Peyer's patch (tissue), 4 donors: ENCODE data around the gene LAMC2. TPM values are rescaled to one million over a fixed set of nuclear protein-coding genes. Genes with fewer than 3 reads are reported as not detected.
A peak's percentile ranks its signal among the peaks of the same experiment; 100 is the strongest.
"Not testable (repeated sequence)": the region's sequence is repeated elsewhere in the genome, so short reads cannot be mapped to it uniquely, and the experiment has no call there.

ENCODE experiments used
- DNase-seq, 3 donors: peaks; one replicate each; pipeline ENCODE4 v3.0.0-alpha.2; 2017 to 2019
- H3K27ac ChIP-seq, 4 donors: fragments of 200-600 bp; sonication (generic); one replicate each; pipeline ENCODE4 v1.5.1; 2016 to 2019
- H3K27me3 ChIP-seq, 2 donors: fragments of 200-600 bp; sonication (generic); one replicate each; pipeline ENCODE4 v1.5.1; 2019
- H3K36me3 ChIP-seq, 3 donors: fragments of 200-600 bp; sonication (generic); one replicate each; pipeline ENCODE4 v1.5.1; 2016 to 2019
- H3K4me1 ChIP-seq, 4 donors: fragments of 200-600 bp; sonication (generic); one replicate each; pipeline ENCODE4 v1.5.1; 2016 to 2019
- H3K4me3 ChIP-seq, 4 donors: fragments of 200-600 bp; sonication (generic); 1 replicate in 3 of 4; 2 replicates in 1 of 4; pipeline ENCODE4 v1.5.1; 2016 to 2019; ENCODE audit warnings: mild to moderate bottlenecking in 1 of 4
- H3K9me3 ChIP-seq, 4 donors: fragments of 200-600 bp; sonication (generic); one replicate each; pipeline ENCODE4 v1.5.1; 2016 to 2019; ENCODE audit warnings: mild to moderate bottlenecking in 1 of 4
- CTCF ChIP-seq, 6 experiments: fragments of 450-650 bp in 4 of 6; fragments of 200-600 bp in 2 of 6; sonication (generic) in 1 of 6; IDR thresholded peaks; one replicate each; pipeline ENCODE4 v1.5.1; 2017 to 2019; ENCODE audit warnings: antibody characterized with exemption in 6 of 6, mild to moderate bottlenecking in 3 of 6, moderate library complexity in 1 of 6
- POLR2A ChIP-seq, 2 donors: fragments of 450-650 bp; IDR thresholded peaks; one replicate each; pipeline ENCODE4 v1.5.1; 2017; ENCODE audit warnings: antibody characterized with exemption in 2 of 2, mild to moderate bottlenecking in 2 of 2, moderate library complexity in 2 of 2
- total RNA-seq, 4 donors: library from RNA; depleted of rRNA; stranded (reverse); fragments of >200 nt; gene quantifications; one replicate each; pipeline ENCODE4 v1.1.0, GENCODE V29; 2016

The LAMC2 gene
- total RNA-seq, 4 donors from 2014 or later = 3.3 to 29.7 (median 17.3) TPM

GRCh38 chr1:183240526-183240825 is 54.4 kb downstream of the LAMC2 start:
- H3K36me3 ChIP-seq = peaks cover 0 to 11% (median 0%) of the 10 kb centered on the region in 3 donors
- peak overlapping the region in 2 of 4 donors; percentile 29 to 43 for H3K27ac ChIP-seq
- no peaks in the 10 kb centered on the region for H3K4me1 ChIP-seq
- no peak overlapping the region for H3K4me3 ChIP-seq
- no peaks in the 10 kb centered on the region for H3K9me3 ChIP-seq
- H3K27me3 ChIP-seq = no peaks in the 10 kb centered on the region
- TF ChIP-seq CTCF (IDR thresholded peaks at IDR 0.05) (no peak), POLR2A (IDR thresholded peaks at IDR 0.05) (no peak)
- DNase-seq = no peak

- DNase-seq, H3K4me1 ChIP-seq, H3K27me3 ChIP-seq, H3K4me3 ChIP-seq, H3K9me3 ChIP-seq: not testable (repeated sequence)
- H3K27ac ChIP-seq = peak overlapping the region in 2 of 4 donors; percentile 29 to 43
- peaks cover 0 to 11% (median 0%) of the 10 kb centered on the region in 3 donors for H3K36me3 ChIP-seq
These were observed 54.8 kb downstream of the LAMC2 start for GRCh38 chr1:183240853-183241252.

DNA sequence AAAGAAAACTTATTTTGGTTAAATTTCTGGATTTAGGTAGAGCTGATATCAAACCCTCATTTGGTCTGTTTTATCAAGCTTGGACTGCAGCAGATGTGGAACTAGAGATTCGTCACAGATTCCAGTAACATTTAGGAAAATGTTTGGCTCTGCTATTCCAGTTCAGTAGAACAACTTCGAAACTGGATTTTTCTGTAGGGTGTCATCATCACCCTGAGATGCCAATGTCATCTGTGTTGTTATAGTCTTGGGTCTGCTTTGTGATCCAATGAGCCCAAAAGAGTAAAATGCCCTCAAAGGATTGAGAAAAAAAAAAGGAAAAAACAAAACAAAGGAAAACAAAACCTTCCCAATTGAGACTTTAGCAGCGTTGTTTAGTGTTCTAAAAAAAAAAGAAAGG is 55.4 kb downstream of the LAMC2 start:
- Histone ChIP-seq H3K27ac (peak overlapping the region in 2 of 4 donors; percentile 12 to 43), H3K4me1 (no peaks in the 10 kb centered on the region), H3K4me3 (no peak overlapping the region), H3K36me3 (peaks cover 0 to 11% (median 0%) of the 10 kb centered on the region in 3 donors), H3K9me3 (no peaks in the 10 kb centered on the region), H3K27me3 (no peaks in the 10 kb centered on the region)
- TF ChIP-seq CTCF (IDR thresholded peaks at IDR 0.05) = no peak
- no peak for TF ChIP-seq POLR2A (IDR thresholded peaks at IDR 0.05)
- no peak for DNase-seq

DNA sequence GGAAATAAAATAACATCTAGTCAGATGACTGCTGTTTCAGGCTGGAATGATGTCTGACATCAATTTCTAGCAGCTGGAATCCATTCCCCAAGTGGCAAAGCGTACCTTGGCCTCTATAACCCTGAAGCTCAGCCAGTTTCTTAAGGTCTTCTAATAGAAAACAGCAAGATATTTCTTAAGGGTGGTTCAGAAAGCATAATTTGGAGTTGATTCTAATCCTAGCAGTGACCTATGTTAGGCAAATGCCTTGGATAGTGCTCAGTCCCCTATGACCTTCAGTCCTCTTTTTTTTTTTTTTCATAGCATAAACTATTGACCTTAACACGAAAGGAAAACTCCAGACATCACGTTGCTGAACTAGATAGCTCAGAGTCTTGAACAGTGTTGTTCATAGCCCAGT is 56.5 kb downstream of the LAMC2 start:
- no peaks in the 10 kb centered on the region for H3K9me3 ChIP-seq
- DNase-seq = no peak
- TF ChIP-seq CTCF (IDR thresholded peaks at IDR 0.05) = no peak
- no peak for TF ChIP-seq POLR2A (IDR thresholded peaks at IDR 0.05)
- peaks cover 0 to 11% (median 0%) of the 10 kb centered on the region in 3 donors for H3K36me3 ChIP-seq
- no peaks in the 10 kb centered on the region for H3K27me3 ChIP-seq
- no peaks in the 10 kb centered on the region for H3K4me1 ChIP-seq
- peak overlapping the region in 3 of 4 donors; percentile 13 to 55 (median 46) for H3K27ac ChIP-seq
- H3K4me3 ChIP-seq = no peak overlapping the region

GRCh38 chr1:183243161-183244050 is 57.3 kb downstream of the LAMC2 start:
- peak in 1 of 3 donors; percentile 70 for DNase-seq
- no peaks in the 10 kb centered on the region for H3K9me3 ChIP-seq
- no peaks in the 10 kb centered on the region for H3K4me1 ChIP-seq
- no peaks in the 10 kb centered on the region for H3K27me3 ChIP-seq
- H3K4me3 ChIP-seq = no peak overlapping the region
- peaks cover 0 to 11% (median 0%) of the 10 kb centered on the region in 3 donors for H3K36me3 ChIP-seq
- no peak for TF ChIP-seq CTCF (IDR thresholded peaks at IDR 0.05)
- TF ChIP-seq POLR2A (IDR thresholded peaks at IDR 0.05) = no peak
- H3K27ac ChIP-seq = peak overlapping the region; percentile 13 to 66 (median 50)

DNA sequence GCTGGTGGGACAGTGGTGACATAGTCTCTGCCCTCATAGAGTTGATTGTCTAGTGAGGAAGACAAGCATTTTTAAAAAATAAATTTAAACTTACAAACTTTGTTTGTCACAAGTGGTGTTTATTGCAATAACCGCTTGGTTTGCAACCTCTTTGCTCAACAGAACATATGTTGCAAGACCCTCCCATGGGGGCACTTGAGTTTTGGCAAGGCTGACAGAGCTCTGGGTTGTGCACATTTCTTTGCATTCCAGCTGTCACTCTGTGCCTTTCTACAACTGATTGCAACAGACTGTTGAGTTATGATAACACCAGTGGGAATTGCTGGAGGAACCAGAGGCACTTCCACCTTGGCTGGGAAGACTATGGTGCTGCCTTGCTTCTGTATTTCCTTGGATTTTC is 58.4 kb downstream of the LAMC2 start:
- H3K9me3 ChIP-seq = no peaks in the 10 kb centered on the region
- H3K27ac ChIP-seq = peak overlapping the region in 3 of 4 donors; percentile 46 to 66 (median 55)
- TF ChIP-seq POLR2A (IDR thresholded peaks at IDR 0.05) (no peak), CTCF (IDR thresholded peaks at IDR 0.05) (no peak)
- no peak overlapping the region for H3K4me3 ChIP-seq
- no peaks in the 10 kb centered on the region for H3K4me1 ChIP-seq
- peaks cover 0 to 3% (median 0%) of the 10 kb centered on the region in 3 donors for H3K36me3 ChIP-seq
- DNase-seq = peak in 1 of 3 donors; percentile 78
- no peaks in the 10 kb centered on the region for H3K27me3 ChIP-seq
